GM21447 (cell line): ENCODE data around the gene MARK2.
A peak's percentile ranks its signal among the peaks of the same experiment; 100 is the strongest.

ENCODE experiments used
- ATAC-seq: cut with Tn5 transposase; IDR thresholded peaks from one replicate; pipeline ENCODE4 v1.9.1; 2021; ENCODE audit not compliant: unreplicated experiment

Gene MARK2

GRCh38 chr11:63879598-63880402 is 40.9 kb downstream of the MARK2 start:
- no peak for ATAC-seq

DNA sequence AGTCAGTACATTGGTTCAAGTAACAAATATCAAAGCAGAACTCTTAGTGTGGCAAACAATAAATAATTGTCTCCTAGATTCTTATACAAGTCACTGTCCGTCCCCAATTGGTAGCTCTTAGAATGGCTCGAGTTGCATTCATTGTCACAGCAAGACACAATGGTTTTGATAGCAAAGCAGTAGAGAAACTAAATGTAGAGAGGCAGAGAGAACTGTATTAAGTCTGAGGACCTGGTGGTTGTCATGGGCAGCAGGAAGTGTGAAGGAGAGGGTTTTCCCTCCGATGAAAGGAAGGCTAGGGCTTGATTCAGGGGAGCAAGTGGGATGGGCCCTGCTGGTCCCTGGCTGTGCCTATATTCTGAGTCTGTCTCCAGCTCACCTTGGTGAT is 41.5 kb downstream of the MARK2 start:
- no peak for ATAC-seq

DNA sequence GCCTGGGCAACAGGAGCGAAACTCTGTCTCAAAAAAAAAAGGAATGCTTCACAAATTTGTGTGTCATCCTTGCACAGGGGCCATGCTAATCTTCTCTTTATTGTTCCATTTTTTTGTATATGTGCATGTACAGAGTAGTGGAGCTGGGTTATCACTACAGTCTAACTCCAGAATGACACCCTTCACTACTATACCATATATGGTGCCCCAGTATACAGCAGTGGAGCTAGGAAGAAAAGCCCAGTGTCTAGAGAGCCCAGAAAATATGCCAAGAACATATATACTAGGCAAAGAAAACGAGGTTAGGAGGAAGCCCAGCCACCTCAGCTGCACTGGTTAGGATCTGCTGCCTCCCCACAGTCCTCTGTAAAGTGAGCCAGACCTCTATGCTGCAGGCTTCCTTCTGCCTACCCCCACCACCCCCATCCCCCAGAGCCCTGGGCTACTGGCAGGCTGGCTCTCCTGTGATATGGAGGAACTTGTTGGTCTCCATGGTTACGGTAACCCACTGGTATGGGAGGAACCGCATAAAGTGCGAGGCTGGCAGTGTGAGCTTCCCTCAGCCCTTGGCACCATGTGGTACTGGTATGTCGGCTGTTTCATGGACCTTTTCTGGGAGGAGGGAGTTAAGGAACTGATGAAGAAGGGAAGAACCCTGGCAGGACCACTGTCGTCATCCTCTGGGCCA is 43.8 kb downstream of the MARK2 start:
- no peak for ATAC-seq

DNA sequence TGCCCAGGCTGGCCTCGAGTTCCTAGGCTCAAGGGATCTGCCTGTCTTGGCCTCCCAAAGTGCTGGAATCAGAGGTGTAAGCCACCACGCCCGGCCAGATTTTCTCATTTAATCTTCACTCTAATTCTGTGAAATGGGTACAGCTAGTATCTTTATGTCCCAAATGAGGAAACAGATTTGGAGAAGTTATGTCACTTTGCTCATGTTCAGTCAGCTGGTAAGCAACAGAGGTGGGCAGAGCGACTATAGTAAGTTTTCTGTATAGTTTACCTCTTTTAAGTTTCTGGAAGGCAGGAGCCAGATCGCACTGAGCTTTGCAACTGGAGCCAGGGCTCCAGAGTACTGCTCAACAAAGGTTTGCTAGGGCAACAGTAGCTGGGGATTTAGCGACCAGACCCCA is 44.9 kb downstream of the MARK2 start:
- ATAC-seq, result no peak

DNA sequence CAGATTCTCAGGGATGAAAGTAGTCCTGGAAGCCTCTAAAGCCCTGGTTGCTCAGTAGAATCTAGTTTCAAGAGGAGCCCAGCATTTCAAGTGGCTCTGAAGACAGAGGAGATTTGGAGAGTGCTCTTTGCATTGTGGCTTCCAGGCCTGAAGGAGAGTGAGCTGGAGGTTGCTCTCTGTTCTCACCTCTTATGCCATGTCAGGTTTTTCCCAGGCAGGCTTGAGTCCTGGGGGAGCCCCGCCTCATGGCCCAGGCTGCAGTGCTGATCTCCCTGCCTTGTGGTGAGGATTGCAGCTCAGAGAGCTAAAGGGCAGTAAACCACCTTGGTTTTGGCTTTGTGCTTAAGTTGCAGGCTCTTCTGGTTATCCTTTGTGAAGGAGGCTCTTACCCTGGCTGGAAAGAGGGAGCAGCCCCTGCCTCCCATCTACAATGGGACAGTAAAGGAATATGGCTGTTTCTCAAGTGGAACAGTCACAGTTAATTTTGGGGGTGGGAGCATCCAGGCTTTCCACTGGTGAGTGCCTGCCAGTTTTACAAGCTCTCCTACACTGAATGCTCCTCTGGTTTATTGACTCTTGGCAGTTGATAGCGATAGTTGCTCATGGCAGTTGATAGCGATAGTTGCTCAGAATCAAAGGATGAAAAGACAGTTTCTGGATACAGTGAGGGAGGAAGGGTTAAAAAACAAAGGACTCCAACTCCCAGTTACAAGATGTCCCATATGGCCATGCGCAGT is 45.5 kb downstream of the MARK2 start:
- ATAC-seq, result no peak

DNA sequence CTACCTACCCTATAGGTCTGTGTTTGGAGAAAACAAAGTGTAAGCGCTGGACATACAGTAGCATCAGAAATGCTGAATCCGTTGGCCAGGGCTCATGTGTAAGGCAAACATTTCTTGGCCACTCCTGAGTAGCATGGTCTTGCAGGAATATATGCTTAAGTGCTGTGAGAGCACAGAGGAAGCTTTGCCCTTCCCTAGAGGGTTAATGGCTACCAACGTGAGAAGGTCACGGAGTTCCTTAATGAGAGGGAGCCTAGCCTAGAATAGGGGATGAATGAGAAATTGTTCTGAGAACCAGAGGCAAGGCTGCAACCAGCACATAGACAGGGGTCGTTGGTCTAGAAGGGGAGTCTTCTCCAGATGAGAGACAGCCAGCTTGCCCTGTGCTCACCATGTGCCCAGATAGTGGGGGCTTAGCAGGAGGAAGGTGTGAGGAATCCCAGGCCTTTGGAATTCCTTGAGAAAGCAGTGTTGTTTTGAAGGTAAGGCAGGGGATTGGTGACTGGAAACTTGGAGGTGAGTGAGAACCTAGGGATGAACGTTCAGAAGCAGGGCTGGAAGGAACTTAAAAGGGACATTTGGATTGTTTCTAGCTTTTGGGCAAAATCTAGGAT is 48.6 kb downstream of the MARK2 start:
- no peak for ATAC-seq

DNA sequence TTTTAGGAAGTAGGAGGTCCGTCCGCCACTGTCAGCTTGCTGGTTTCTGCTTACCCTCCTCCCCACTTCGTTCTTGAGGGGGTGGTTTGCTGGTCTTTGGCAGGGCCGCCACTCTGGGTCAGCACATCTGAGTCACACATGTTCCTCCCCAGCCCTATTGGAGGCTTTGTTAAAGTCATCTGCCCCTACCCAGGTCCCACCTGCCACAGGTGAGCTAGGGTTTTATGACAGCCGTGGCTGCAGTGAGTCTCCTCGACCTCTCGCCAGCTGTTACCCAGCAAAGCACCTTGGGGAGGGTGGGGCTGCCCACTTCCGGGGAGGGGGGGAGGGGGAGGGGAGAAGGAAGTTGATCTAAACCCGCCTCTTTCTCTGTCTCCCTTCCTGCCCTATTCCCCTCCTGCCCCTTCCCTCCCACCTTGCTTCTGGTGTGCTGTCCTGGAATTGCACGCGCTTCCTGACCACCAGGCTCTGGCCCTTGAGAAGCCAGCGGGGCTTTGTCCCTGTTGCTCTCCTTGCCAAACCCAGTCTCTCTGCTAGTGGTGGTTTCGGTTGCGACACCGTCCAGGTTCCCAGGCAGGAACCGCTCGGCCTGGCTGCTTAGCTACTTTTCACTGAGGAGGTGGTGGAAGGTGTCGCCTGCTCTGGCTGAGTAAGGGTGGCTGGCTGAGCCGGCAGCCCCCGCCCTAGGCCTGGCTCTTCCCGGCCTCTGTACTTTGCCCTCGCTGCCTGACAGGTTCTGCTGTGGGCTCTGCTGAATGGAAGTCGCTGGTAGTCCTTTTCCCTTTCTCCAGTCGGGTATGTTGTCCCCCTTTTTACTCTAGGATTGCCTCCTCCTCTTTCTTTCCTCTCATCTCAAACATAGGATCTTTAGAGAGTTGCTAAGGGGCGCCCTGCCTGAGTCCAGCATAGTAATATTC is 49.5 kb downstream of the MARK2 start:
- ATAC-seq, result peak; percentile 66

DNA sequence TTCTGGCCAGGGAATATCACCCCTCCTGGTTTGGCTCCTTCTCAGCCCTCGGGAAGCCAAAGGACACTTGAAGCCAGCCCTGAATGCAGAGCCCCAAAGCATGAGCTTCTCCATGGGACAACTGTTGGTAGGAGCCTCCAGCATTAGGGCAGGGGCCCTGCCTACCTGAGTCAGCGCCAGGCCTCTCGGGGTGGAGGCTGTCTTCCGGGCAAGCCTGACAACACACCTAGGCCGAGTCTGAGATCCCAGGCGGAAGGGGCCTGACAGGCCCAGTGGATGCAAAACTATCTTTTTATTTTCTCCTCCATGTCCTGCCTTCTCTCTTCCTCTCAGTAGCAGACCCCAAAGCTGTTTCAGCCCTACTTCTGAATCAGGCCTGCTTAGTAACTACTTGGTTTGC is 50.4 kb downstream of the MARK2 start:
- ATAC-seq, result no peak

GRCh38 chr11:63890368-63890767 is 51.5 kb downstream of the MARK2 start:
- ATAC-seq, result no peak

DNA sequence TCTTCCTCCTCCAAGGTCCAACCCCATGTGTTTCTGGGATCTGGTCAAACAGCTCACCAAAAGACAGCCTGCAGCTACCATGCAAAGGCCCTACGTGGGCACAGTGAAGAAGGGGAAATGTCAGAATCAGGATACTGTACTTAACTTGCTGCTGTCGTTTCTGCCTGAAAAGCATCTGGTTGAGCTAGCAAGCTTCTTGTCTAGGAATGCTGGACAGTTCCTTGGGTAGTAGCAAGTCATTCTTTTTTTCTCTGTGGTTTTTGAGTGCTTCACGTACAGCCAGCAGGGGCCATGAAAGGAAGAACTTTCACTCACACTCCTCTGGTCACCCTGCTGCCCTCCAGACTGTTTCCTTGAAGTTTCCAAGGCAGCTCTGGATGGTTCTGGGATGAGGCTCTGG is 53.3 kb downstream of the MARK2 start:
- no peak for ATAC-seq

- no peak for ATAC-seq
Measured at GRCh38 chr11:63893355-63893754, 54.4 kb downstream of the MARK2 start.

- ATAC-seq, result no peak
Measured at GRCh38 chr11:63896071-63896470, 57.2 kb downstream of the MARK2 start.

DNA sequence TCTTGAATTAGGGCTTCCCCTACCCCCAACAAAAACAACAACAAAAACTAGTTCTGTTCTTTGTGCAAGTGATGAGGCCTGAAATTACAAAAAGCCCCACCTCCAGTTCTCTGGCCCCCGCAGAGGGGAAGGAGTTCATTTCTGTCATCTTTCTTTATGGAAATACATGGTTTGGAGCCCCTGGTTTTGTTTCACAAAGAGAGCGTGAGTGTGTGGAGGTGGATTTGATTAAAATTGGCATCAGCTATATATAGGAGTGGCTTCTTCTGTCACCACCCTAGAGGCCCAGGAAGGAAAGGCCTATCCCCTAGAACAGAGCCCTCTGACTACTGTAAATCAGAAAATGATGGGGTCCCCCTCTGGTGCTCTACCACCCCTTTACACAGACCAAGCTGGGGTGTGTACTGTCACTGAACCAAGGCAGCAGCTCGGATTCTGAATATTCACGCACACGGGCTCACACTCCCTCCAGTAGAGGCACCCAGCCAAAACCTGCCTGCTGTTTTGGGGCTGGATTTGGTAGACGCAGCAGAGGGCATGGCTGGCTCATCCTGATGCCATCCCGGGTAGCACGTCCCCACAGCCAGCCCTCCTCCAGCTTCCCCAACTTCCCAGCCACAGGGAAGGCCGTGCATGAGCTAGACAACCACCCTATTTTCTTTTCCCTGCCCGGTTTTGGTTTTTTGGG is 58.7 kb downstream of the MARK2 start:
- no peak for ATAC-seq

- ATAC-seq, result no peak
Measured at GRCh38 chr11:63901660-63902059, 62.8 kb downstream of the MARK2 start.

DNA sequence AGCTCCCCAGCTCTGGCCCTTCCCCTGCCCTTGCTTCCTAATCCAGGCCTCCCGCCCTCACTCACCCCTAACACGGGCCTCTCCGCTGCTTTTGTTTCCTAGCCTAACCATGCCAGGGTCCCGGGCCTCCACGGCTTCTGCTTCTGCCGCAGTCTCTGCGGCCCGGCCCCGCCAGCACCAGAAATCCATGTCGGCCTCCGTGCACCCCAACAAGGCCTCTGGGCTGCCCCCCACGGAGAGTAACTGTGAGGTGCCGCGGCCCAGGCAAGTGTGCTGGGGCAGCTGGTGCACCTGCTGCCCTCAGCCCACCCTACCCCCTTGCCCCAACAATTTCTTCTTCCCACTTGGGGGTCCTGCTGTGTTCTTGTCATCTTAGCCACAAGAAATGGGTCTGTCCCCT is 65.0 kb downstream of the MARK2 start:
- ATAC-seq, result no peak

DNA sequence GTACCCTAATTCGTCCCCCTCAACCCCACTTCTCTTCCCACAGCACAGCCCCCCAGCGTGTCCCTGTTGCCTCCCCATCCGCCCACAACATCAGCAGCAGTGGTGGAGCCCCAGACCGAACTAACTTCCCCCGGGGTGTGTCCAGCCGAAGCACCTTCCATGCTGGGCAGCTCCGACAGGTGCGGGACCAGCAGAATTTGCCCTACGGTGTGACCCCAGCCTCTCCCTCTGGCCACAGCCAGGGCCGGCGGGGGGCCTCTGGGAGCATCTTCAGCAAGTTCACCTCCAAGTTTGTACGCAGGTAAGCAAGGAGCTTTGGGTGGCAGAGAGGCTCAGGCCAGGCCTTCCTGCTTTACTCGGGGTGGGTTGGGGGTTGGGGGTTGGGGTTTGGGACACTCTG is 65.8 kb downstream of the MARK2 start:
- no peak for ATAC-seq

DNA sequence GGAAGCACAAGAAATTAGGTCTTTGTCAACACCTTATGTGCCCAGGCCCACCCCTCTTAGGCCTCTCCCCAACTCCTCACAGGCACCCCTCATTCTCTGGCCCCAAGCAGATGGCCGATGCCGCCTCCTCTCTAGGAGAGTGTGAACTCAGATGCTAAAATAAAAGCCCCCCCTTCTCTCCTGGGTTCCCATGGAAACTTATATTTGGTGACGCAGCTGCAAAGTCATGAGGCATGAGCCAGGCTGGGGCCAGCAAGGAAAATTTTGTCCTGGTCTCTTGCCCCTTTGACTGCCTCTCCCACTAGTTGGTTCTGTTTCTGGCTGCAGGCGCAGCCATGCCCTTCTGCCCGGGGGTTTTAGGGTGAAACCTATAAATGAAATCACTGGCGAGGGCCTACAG is 66.3 kb downstream of the MARK2 start:
- ATAC-seq, result no peak

DNA sequence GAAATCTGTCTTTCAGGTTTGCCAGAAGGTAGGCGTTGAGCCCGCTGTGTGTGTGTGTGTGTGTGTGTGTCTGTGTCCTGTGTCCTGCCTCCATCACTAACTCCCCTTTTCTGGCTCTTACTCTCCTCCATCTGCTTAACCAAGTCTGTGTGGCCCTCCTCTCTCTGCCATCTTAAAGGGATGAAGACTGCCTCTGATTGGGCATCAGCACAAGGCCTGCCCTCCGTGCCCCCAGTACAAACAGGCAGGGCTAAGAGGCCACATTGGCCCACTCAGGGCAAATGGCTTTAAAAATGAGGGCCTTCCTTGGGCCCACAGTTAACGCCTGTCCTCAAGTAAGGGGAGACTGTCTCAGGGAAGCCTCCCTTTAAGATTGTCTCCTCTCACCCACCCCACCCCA is 67.2 kb downstream of the MARK2 start:
- ATAC-seq, result no peak

GRCh38 chr11:63906585-63906984 is 67.7 kb downstream of the MARK2 start:
- ATAC-seq, result no peak

DNA sequence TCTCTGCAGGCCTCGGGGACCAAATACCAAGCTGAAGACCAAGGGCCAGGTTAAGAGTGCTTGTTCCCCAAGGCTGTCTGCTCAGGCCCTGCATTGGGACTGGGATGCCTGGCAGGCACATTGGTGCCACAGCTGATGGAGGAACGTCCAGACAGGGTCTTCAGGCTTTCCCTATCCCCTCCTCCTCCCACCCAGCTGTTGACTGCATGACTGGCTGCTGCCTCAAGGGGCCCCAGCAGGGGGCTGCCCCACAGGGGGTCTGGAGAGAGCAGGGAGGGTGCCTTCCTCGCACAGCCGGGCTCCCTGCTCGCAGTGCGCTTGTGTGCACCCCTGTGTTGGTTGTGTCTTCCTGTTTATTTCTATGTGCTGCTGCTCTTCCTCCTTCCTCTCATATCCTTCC is 68.2 kb downstream of the MARK2 start:
- ATAC-seq, result no peak
